HepG2 (cell line): ENCODE results near the gene HOXA9. TPM values are rescaled to one million over a fixed set of nuclear protein-coding genes. Genes with fewer than 3 reads are reported as not detected.

Source experiments
- AGO1 ChIP-seq: fragments of 200-400 bp; formaldehyde crosslinking; IDR thresholded peaks from 2 replicates; pipeline ENCODE4 v1.6.1; 2017; ENCODE audit warnings: mild to moderate bottlenecking, low read depth, low read length, moderate library complexity; ENCODE audit not compliant: poor library complexity, severe bottlenecking
- DMAP1 ChIP-seq: IDR thresholded peaks from 2 replicates; pipeline ENCODE4 v1.6.1; 2016
- DPF2 ChIP-seq: sonication (generic); formaldehyde crosslinking; IDR thresholded peaks from 2 replicates; pipeline ENCODE4 v1.4.0; 2020; ENCODE audit warnings: mild to moderate bottlenecking, low read depth, missing genetic modification reagents, borderline replicate concordance
- FOXC1 ChIP-seq: sonication (generic); formaldehyde crosslinking; IDR thresholded peaks from 2 replicates; pipeline ENCODE4 v1.8.0; 2022; ENCODE audit warnings: mild to moderate bottlenecking, missing genetic modification reagents, borderline replicate concordance
- NFIB ChIP-seq: sonication (generic); formaldehyde crosslinking; IDR thresholded peaks from 2 replicates; pipeline ENCODE4 v1.9.0; 2021; ENCODE audit warnings: missing genetic modification reagents, mild to moderate bottlenecking, borderline replicate concordance
- SNAPC2 ChIP-seq: sonication (generic); formaldehyde crosslinking; IDR thresholded peaks from 2 replicates; pipeline ENCODE4 v1.8.1; 2022; ENCODE audit warnings: mild to moderate bottlenecking, missing genetic modification reagents
- YEATS4 ChIP-seq: sonication (generic); formaldehyde crosslinking; IDR thresholded peaks from 2 replicates; pipeline ENCODE4 v1.4.0; 2020; ENCODE audit warnings: missing genetic modification reagents, borderline replicate concordance
- ZBTB3 ChIP-seq: sonication (generic); formaldehyde crosslinking; IDR thresholded peaks from 2 replicates; pipeline ENCODE4 v1.4.0; 2020; ENCODE audit warnings: low read depth, mild to moderate bottlenecking, moderate library complexity, missing genetic modification reagents, borderline replicate concordance
- ZNF124 ChIP-seq: sonication (generic); formaldehyde crosslinking; IDR thresholded peaks from 2 replicates; pipeline ENCODE4 v1.4.0; 2020; ENCODE audit warnings: missing genetic modification reagents
- ZNF143 ChIP-seq: sonication (generic); formaldehyde crosslinking; IDR thresholded peaks from 2 replicates; pipeline ENCODE4 v1.4.0; 2020; ENCODE audit warnings: missing genetic modification reagents
- ZNF317 ChIP-seq: sonication (generic); formaldehyde crosslinking; IDR thresholded peaks from 2 replicates; pipeline ENCODE4 v1.5.0; 2020; ENCODE audit warnings: mild to moderate bottlenecking, missing genetic modification reagents
- ZNF547 ChIP-seq: sonication (generic); formaldehyde crosslinking; IDR thresholded peaks from 2 replicates; pipeline ENCODE4 v1.5.1; 2020; ENCODE audit warnings: mild to moderate bottlenecking, missing genetic modification reagents
- ZNF75D ChIP-seq: sonication (generic); formaldehyde crosslinking; IDR thresholded peaks from 2 replicates; pipeline ENCODE4 v1.8.1; 2023; ENCODE audit warnings: missing genetic modification reagents, mild to moderate bottlenecking, borderline replicate concordance
- polyA plus RNA-seq, 8 experiments: library from polyadenylated mRNA; depleted of rRNA in 3 of 8; stranded (reverse) in 7 of 8; unstranded in 1 of 8; fragments of >200 nt; fragmentation: Illumina TruSeq in 4 of 8; extraction: Trizol in 4 of 8; gene quantifications; 2 replicates each; pipeline versions ENCODE4 v1.2.1 to v1.2.3, GENCODE V29; 2011 to 2016; ENCODE audit warnings: low read depth in 4 of 8, missing spikeins in 1 of 8, mixed read lengths in 1 of 8; ENCODE audit not compliant: insufficient read depth in 1 of 8
- total RNA-seq, 5 experiments: library from RNA; depleted of rRNA; stranded (reverse); fragments of >200 nt; fragmentation: Illumina TruSeq; extraction: Trizol; gene quantifications; 2 replicates each; pipeline ENCODE4 v1.2.3, GENCODE V29; 2016; ENCODE audit warnings: low read depth in 1 of 5
- TF ChIP-seq, protein P1 (sequence below): sonication (generic); formaldehyde crosslinking; IDR thresholded peaks from 2 replicates; pipeline ENCODE4 v1.5.0; 2020; ENCODE audit warnings: mild to moderate bottlenecking, missing genetic modification reagents
- TF ChIP-seq, protein P2 (sequence below): sonication (generic); formaldehyde crosslinking; IDR thresholded peaks from 2 replicates; pipeline ENCODE4 v1.8.1; 2023; ENCODE audit warnings: mild to moderate bottlenecking, missing genetic modification reagents
- TF ChIP-seq, protein P3 (sequence below): sonication (generic); formaldehyde crosslinking; IDR thresholded peaks from 2 replicates; pipeline ENCODE4 v1.5.1; 2020; ENCODE audit warnings: missing genetic modification reagents, mild to moderate bottlenecking, borderline replicate concordance
- TF ChIP-seq, protein P4 (sequence below): sonication (generic); formaldehyde crosslinking; IDR thresholded peaks from 2 replicates; pipeline ENCODE4 v1.9.0; 2021; ENCODE audit warnings: missing genetic modification reagents, borderline replicate concordance
- TF ChIP-seq, protein P5 (sequence below): IDR thresholded peaks from 2 replicates; pipeline ENCODE4 v1.6.1; 2018; ENCODE audit warnings: missing genetic modification reagents, mild to moderate bottlenecking, missing compliant biosample characterization

Gene HOXA9
- total and polyA plus RNA-seq, 2 of the 13 experiments (the other 11 are each of a cell fraction or from before 2014, with no cell fraction given): not detected

DNA sequence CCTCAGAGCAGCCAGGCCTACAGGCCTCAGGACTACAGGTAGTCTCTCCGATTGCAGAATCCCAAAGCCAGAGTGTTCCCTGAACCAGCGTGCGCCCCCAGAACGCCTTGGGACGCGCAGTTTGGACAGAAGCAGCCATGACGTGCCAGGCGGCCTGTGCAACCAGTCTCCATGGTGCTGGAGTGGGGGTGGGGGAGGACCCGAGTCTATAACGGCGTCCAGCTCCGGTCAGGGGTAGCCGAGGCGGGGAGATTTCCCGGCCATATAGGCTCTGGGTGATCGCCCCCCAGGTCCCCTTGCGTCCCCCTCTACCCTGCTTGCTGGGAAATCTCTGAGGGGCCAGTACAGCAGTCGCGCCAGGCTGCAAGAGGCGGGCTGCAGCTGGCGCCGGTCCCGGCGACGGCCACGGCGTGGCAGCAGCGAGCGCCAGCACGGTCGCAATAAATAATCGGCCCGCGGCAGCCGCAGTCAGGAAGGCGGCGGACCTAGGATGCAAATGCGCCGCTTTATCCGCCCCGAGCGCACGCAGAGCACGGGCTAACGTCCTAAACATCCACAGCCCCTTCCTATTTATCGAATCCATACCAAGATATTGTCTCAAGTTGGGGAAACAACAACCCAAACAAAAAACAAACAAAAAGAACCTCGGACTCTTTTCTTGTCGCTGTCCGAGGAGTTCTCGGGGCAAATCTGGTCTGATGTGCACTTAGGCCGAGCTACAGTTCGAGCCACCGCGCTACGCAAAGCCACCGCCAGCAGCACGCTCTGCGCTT lies 14.6 kb downstream of the HOXA9 start (continued):
- TF ChIP-seq, protein P1, sequence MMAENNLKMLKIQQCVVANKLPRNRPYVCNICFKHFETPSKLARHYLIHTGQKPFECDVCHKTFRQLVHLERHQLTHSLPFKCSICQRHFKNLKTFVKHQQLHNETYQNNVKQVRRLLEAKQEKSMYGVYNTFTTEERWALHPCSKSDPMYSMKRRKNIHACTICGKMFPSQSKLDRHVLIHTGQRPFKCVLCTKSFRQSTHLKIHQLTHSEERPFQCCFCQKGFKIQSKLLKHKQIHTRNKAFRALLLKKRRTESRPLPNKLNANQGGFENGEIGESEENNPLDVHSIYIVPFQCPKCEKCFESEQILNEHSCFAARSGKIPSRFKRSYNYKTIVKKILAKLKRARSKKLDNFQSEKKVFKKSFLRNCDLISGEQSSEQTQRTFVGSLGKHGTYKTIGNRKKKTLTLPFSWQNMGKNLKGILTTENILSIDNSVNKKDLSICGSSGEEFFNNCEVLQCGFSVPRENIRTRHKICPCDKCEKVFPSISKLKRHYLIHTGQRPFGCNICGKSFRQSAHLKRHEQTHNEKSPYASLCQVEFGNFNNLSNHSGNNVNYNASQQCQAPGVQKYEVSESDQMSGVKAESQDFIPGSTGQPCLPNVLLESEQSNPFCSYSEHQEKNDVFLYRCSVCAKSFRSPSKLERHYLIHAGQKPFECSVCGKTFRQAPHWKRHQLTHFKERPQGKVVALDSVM (CRISPR knock-in tag): no peak
- TF ChIP-seq DPF2: no peak
- TF ChIP-seq, protein P2, sequence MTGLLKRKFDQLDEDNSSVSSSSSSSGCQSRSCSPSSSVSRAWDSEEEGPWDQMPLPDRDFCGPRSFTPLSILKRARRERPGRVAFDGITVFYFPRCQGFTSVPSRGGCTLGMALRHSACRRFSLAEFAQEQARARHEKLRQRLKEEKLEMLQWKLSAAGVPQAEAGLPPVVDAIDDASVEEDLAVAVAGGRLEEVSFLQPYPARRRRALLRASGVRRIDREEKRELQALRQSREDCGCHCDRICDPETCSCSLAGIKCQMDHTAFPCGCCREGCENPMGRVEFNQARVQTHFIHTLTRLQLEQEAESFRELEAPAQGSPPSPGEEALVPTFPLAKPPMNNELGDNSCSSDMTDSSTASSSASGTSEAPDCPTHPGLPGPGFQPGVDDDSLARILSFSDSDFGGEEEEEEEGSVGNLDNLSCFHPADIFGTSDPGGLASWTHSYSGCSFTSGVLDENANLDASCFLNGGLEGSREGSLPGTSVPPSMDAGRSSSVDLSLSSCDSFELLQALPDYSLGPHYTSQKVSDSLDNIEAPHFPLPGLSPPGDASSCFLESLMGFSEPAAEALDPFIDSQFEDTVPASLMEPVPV (CRISPR knock-in tag): no peak
- TF ChIP-seq ZNF143 (CRISPR knock-in tag): no peak
- TF ChIP-seq ZNF75D (CRISPR knock-in tag): no peak
- no peak for TF ChIP-seq ZNF124 (CRISPR knock-in tag)
- no peak for TF ChIP-seq NFIB (CRISPR knock-in tag)
- TF ChIP-seq, protein P3, sequence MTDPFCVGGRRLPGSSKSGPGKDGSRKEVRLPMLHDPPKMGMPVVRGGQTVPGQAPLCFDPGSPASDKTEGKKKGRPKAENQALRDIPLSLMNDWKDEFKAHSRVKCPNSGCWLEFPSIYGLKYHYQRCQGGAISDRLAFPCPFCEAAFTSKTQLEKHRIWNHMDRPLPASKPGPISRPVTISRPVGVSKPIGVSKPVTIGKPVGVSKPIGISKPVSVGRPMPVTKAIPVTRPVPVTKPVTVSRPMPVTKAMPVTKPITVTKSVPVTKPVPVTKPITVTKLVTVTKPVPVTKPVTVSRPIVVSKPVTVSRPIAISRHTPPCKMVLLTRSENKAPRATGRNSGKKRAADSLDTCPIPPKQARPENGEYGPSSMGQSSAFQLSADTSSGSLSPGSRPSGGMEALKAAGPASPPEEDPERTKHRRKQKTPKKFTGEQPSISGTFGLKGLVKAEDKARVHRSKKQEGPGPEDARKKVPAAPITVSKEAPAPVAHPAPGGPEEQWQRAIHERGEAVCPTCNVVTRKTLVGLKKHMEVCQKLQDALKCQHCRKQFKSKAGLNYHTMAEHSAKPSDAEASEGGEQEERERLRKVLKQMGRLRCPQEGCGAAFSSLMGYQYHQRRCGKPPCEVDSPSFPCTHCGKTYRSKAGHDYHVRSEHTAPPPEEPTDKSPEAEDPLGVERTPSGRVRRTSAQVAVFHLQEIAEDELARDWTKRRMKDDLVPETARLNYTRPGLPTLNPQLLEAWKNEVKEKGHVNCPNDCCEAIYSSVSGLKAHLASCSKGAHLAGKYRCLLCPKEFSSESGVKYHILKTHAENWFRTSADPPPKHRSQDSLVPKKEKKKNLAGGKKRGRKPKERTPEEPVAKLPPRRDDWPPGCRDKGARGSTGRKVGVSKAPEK (CRISPR knock-in tag): 0 out of 2 replicates have a peak, but pooled peaks have one; percentile 9
- no peak for TF ChIP-seq FOXC1 (CRISPR knock-in tag)
- no peak for TF ChIP-seq AGO1
- TF ChIP-seq, protein P4, sequence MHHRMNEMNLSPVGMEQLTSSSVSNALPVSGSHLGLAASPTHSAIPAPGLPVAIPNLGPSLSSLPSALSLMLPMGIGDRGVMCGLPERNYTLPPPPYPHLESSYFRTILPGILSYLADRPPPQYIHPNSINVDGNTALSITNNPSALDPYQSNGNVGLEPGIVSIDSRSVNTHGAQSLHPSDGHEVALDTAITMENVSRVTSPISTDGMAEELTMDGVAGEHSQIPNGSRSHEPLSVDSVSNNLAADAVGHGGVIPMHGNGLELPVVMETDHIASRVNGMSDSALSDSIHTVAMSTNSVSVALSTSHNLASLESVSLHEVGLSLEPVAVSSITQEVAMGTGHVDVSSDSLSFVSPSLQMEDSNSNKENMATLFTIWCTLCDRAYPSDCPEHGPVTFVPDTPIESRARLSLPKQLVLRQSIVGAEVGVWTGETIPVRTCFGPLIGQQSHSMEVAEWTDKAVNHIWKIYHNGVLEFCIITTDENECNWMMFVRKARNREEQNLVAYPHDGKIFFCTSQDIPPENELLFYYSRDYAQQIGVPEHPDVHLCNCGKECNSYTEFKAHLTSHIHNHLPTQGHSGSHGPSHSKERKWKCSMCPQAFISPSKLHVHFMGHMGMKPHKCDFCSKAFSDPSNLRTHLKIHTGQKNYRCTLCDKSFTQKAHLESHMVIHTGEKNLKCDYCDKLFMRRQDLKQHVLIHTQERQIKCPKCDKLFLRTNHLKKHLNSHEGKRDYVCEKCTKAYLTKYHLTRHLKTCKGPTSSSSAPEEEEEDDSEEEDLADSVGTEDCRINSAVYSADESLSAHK (CRISPR knock-in tag): no peak
- peak; percentile 61; the same call in 1 of the 2 replicates for TF ChIP-seq ZNF317
- no peak for TF ChIP-seq ZBTB3
- TF ChIP-seq YEATS4 (CRISPR knock-in tag): peak; percentile 51; the same call in 1 of the 2 replicates
- TF ChIP-seq DMAP1 (CRISPR knock-in tag): peak; percentile 17; the same call in 1 of the 2 replicates
- TF ChIP-seq, protein P5, sequence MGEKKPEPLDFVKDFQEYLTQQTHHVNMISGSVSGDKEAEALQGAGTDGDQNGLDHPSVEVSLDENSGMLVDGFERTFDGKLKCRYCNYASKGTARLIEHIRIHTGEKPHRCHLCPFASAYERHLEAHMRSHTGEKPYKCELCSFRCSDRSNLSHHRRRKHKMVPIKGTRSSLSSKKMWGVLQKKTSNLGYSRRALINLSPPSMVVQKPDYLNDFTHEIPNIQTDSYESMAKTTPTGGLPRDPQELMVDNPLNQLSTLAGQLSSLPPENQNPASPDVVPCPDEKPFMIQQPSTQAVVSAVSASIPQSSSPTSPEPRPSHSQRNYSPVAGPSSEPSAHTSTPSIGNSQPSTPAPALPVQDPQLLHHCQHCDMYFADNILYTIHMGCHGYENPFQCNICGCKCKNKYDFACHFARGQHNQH (CRISPR knock-in tag): peak; percentile 49; the same call in 1 of the 2 replicates
- TF ChIP-seq ZNF547: no peak; the same call in 1 of the 2 replicates
- peak; percentile 51; the same call in 1 of the 2 replicates for TF ChIP-seq SNAPC2 (CRISPR knock-in tag)
